B cell (primary cell): ENCODE results near the gene RWDD4. TPM values are rescaled to one million over a fixed set of nuclear protein-coding genes. Genes with fewer than 3 reads are reported as not detected.

Experiments used
- ATAC-seq: fragments of 200-7000 bp; cut with Tn5 transposase; one replicate; pipeline ENCODE4 v1.10.0; 2021; ENCODE audit warnings: low read depth, mild to moderate bottlenecking, moderate number of reproducible peaks, moderate library complexity
- CTCF ChIA-PET: fragments of 350-600 bp; sonication (Branson Sonifier 250); formaldehyde crosslinking; loops from one replicate; lab custom pipeline; 2021; ENCODE audit warnings: antibody characterized with exemption, inconsistent platforms; lab: Charles Lee
- POLR2A ChIA-PET: fragments of 350-600 bp; sonication (Branson Sonifier 250); formaldehyde crosslinking; loops from one replicate; lab custom pipeline; 2021; ENCODE audit warnings: antibody characterized with exemption; lab: Charles Lee
- DNase-seq: peaks from one replicate; pipeline ENCODE4 v3.0.0; 2013
- H2AFZ ChIP-seq: 2 replicates; pipeline ENCODE4 v1.6.1; 2012; ENCODE audit warnings: mild to moderate bottlenecking, low read depth, low read length; ENCODE audit not compliant: insufficient read depth, poor library complexity, severe bottlenecking
- H3K27ac ChIP-seq, 2 donors: 1 replicate in 1 of 2; 2 replicates in 1 of 2; pipeline ENCODE4 v1.5.1; 2012 to 2013; ENCODE audit warnings: low read length in 2 of 2, mild to moderate bottlenecking in 2 of 2, moderate library complexity in 1 of 2
- H3K27me3 ChIP-seq, 4 experiments: fragments of 200-600 bp in 1 of 4; sonication (generic) in 1 of 4; replicated peaks in 1 of 4; 1 replicate in 2 of 4; 2 replicates in 2 of 4; pipeline versions ENCODE4 v1.6.1 to v1.7.0; 2013 to 2016; ENCODE audit warnings: low read length in 3 of 4, mild to moderate bottlenecking in 2 of 4, mixed read lengths in 1 of 4, moderate library complexity in 1 of 4; ENCODE audit not compliant: insufficient read depth in 4 of 4, control insufficient read depth in 3 of 4; ENCODE audit errors: control extremely low read depth in 1 of 4
- H3K36me3 ChIP-seq, 2 experiments: replicated peaks in 1 of 2; 1 replicate in 1 of 2; 2 replicates in 1 of 2; pipeline versions ENCODE4 v1.6.1 to v1.7.1; 2013; ENCODE audit warnings: low read length in 1 of 2; ENCODE audit not compliant: insufficient read depth in 2 of 2, control insufficient read depth in 1 of 2; ENCODE audit errors: control extremely low read depth in 1 of 2, extremely low read depth in 1 of 2
- H3K4me1 ChIP-seq, 2 donors: fragments of 200-600 bp in 1 of 2; sonication (generic) in 1 of 2; 1 replicate in 1 of 2; 2 replicates in 1 of 2; pipeline versions ENCODE4 v1.5.1 to v1.6.1; 2013 to 2017; ENCODE audit warnings: low read length in 2 of 2; ENCODE audit not compliant: control insufficient read depth in 2 of 2, insufficient read depth in 2 of 2
- H3K4me2 ChIP-seq: replicated peaks from 2 replicates; pipeline ENCODE3; 2012; ENCODE audit warnings: mild to moderate bottlenecking, low read depth, low read length; ENCODE audit not compliant: poor library complexity, severe bottlenecking
- H3K4me3 ChIP-seq, 5 experiments: fragments of 200-600 bp in 1 of 5; sonication (generic) in 1 of 5; 1 replicate in 3 of 5; 2 replicates in 2 of 5; pipeline versions ENCODE4 v1.5.1 to v1.7.0; 2011 to 2016; ENCODE audit warnings: low read length in 4 of 5, mild to moderate bottlenecking in 4 of 5, low read depth in 2 of 5, control low read depth in 1 of 5, moderate library complexity in 1 of 5; ENCODE audit not compliant: insufficient read depth in 1 of 5; ENCODE audit errors: control extremely low read depth in 1 of 5, extremely low read depth in 1 of 5
- H3K79me2 ChIP-seq: fragments of 200-600 bp; sonication (generic); one replicate; pipeline ENCODE4 v1.6.0; 2016; ENCODE audit warnings: low read length; ENCODE audit not compliant: control insufficient read depth, insufficient read depth
- H3K9ac ChIP-seq: fragments of 200-600 bp; sonication (generic); 2 replicates; pipeline ENCODE4 v1.6.1; 2017; ENCODE audit warnings: mild to moderate bottlenecking, low read length, moderate library complexity
- H3K9me3 ChIP-seq, 3 donors: one replicate each; pipeline versions ENCODE4 v1.6.1 to v1.7.1; 2013; ENCODE audit warnings: low read length in 2 of 3; ENCODE audit not compliant: control insufficient read depth in 2 of 3, insufficient read depth in 1 of 3; ENCODE audit errors: control extremely low read depth in 1 of 3
- H4K20me1 ChIP-seq: 2 replicates; pipeline ENCODE4 v1.6.0; 2012; ENCODE audit warnings: mild to moderate bottlenecking, low read length; ENCODE audit not compliant: insufficient read depth, control insufficient read depth, poor library complexity, severe bottlenecking
- H3K27ac Mint-ChIP-seq: one replicate; pipeline ENCODE4 v1.8.0; 2021; ENCODE audit warnings: mixed read lengths
- H3K27me3 Mint-ChIP-seq: one replicate; pipeline ENCODE4 v1.8.0; 2021; ENCODE audit warnings: mixed read lengths
- H3K4me1 Mint-ChIP-seq: one replicate; pipeline ENCODE4 v1.8.0; 2021; ENCODE audit warnings: mixed read lengths
- H3K4me3 Mint-ChIP-seq: one replicate; pipeline ENCODE4 v1.8.0; 2021; ENCODE audit warnings: mixed read lengths
- H3K9me3 Mint-ChIP-seq: one replicate; pipeline ENCODE4 v1.8.0; 2022; ENCODE audit warnings: mixed read lengths; ENCODE audit not compliant: insufficient read depth
- EZH2 ChIP-seq: IDR thresholded peaks from 2 replicates; pipeline ENCODE4 v1.6.1; 2012; ENCODE audit warnings: borderline replicate concordance, low read depth, mild to moderate bottlenecking, moderate library complexity, low read length; ENCODE audit not compliant: insufficient read depth, poor library complexity, severe bottlenecking
- WGBS: methylation state at CpG from one replicate; pipeline ENCODE4 v1.1.5; 2013; ENCODE audit warnings: missing lambda C conversion rate; ENCODE audit not compliant: insufficient coverage; 5-methylcytosine and 5-hydroxymethylcytosine counted together
- intact Hi-C: fragments of 100-400 bp; cut with micrococcal nuclease; formaldehyde crosslinking; loops from one replicate; pipeline ENCODE4 v1.10.0; 2022
- polyA plus RNA-seq: library from polyadenylated mRNA; depleted of rRNA; stranded (reverse); fragments of >200 nt; gene quantifications from 2 replicates; pipeline ENCODE4 v1.2.3, GENCODE V29; 2012
- total RNA-seq, 2 donors: library from RNA; stranded (reverse); fragments of 120-200 nt in 1 of 2; gene quantifications; 1 replicate in 1 of 2; 2 replicates in 1 of 2; pipeline versions ENCODE4 v1.2.3 to v1.2.4, GENCODE V29; 2013 to 2022
- TF ChIP-seq, protein P1 (sequence below): fragments of 200-600 bp; IDR thresholded peaks from one replicate; pipeline ENCODE4 v1.8.0; 2022; ENCODE audit warnings: antibody characterized with exemption, mild to moderate bottlenecking

Gene RWDD4
- total and polyA plus RNA-seq, 2 donors (not counting 1 experiment from before 2014, with no cell fraction given): 3.0 to 16.3 TPM

DNA sequence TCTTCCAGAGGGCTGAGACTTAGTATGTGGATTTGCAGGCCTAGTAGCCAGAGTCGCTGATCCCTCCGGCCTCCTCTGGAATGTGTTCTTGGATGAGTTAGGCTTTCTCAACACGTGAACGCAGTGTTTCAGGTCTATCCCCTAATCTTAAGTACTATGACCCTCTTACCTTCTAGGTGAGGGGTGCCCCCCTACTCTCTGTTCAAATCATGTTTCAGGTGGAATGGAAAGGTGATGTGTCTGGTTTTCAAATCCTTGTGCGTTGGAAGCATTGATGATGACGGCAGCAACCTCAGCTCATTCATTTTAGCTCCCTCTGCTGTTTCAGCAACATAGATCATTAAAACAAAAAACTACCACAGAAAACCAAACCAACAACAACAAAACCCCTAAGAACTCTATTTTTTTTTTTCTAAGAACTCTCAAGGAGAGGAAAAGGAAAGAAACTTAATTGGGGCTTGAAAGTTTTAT is 56.4 kb downstream of the RWDD4 start:
- no peak for ATAC-seq
- TF ChIP-seq, protein P1, sequence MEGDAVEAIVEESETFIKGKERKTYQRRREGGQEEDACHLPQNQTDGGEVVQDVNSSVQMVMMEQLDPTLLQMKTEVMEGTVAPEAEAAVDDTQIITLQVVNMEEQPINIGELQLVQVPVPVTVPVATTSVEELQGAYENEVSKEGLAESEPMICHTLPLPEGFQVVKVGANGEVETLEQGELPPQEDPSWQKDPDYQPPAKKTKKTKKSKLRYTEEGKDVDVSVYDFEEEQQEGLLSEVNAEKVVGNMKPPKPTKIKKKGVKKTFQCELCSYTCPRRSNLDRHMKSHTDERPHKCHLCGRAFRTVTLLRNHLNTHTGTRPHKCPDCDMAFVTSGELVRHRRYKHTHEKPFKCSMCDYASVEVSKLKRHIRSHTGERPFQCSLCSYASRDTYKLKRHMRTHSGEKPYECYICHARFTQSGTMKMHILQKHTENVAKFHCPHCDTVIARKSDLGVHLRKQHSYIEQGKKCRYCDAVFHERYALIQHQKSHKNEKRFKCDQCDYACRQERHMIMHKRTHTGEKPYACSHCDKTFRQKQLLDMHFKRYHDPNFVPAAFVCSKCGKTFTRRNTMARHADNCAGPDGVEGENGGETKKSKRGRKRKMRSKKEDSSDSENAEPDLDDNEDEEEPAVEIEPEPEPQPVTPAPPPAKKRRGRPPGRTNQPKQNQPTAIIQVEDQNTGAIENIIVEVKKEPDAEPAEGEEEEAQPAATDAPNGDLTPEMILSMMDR: no peak
- no peak for TF ChIP-seq EZH2
- POLR2A ChIA-PET: no interaction called here
- H3K27ac ChIP-seq: no peak overlapping the region
- Mint-ChIP-seq H3K9me3 (no peaks in the 10 kb centered on the region), H3K27ac (no peak overlapping the region), H3K27me3 (peaks cover 11% of the 10 kb centered on the region), H3K4me3 (no peak overlapping the region), H3K4me1 (no peaks in the 10 kb centered on the region)
- H3K79me2 ChIP-seq: no peaks in the 10 kb centered on the region
- H3K4me2 ChIP-seq: no peak overlapping the region
- no CpG with 5 or more reads among the region's 6 CpGs for WGBS
- CTCF ChIA-PET: interaction anchor here (1.0 to 1.1 kb wide), 2 partner anchors 98 to 127 kb away, joined by 3 read pairs; no protein-coding TSS in a partner anchor
- H2AFZ ChIP-seq: no peak overlapping the region
- H3K9me3 ChIP-seq: no peaks in the 10 kb centered on the region
- intact Hi-C loops: loop anchor here (1.0 kb wide), 1 partner anchor 130 kb away; no protein-coding TSS in a partner anchor
- H3K4me1 ChIP-seq: no peaks in the 10 kb centered on the region
- no peak overlapping the region for H3K4me3 ChIP-seq
- H3K36me3 ChIP-seq: no peaks in the 10 kb centered on the region
- no peaks in the 10 kb centered on the region for H4K20me1 ChIP-seq
- no peaks in the 10 kb centered on the region for H3K27me3 ChIP-seq
- H3K9ac ChIP-seq: no peak overlapping the region
- DNase-seq: no peak

DNA sequence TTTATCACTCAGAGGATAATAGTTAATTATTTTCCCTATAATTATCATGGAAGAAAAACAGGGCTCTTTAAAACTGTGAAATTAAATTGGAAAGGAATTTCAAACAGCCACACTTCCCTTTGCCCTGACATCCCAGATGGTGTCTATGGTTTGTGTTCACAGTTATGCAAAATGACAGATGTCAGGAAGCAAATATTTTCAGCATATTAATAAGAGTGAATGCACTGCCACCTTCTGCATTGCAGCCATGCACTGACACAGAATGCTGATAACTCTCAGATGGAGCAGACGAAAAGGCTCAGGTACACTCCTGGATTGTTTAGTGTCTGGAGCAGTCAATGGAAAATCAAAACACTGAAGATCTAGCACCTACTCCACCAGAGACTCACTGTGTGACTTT is 57.6 kb downstream of the RWDD4 start:
- 80% methylated on average over 1 of the region's 1 CpG for WGBS
- no peak overlapping the region for H3K4me2 ChIP-seq
- no peak overlapping the region for H3K4me3 ChIP-seq
- H3K36me3 ChIP-seq: no peaks in the 10 kb centered on the region
- H3K9me3 ChIP-seq: no peaks in the 10 kb centered on the region
- TF ChIP-seq, protein P1: no peak
- no peak for TF ChIP-seq EZH2
- H3K4me3 Mint-ChIP-seq: no peak overlapping the region
- ATAC-seq (no peak), DNase-seq (no peak)
- no peaks in the 10 kb centered on the region for H4K20me1 ChIP-seq
- H3K9ac ChIP-seq: no peak overlapping the region
- no peaks in the 10 kb centered on the region for H3K79me2 ChIP-seq
- no peak overlapping the region for H3K27ac Mint-ChIP-seq
- no peaks in the 10 kb centered on the region for H3K4me1 Mint-ChIP-seq
- H3K27me3 Mint-ChIP-seq: peaks cover under 1% of the 10 kb centered on the region
- no peaks in the 10 kb centered on the region for H3K27me3 ChIP-seq
- H3K9me3 Mint-ChIP-seq: no peaks in the 10 kb centered on the region
- H2AFZ ChIP-seq: no peak overlapping the region
- ChIA-PET POLR2A (no interaction called here), CTCF (interaction anchor here (1.9 to 2.8 kb wide), 2 partner anchors 128 to 130 kb away, joined by 7 to 10 read pairs; no protein-coding TSS in a partner anchor)
- intact Hi-C loops: no loop called here
- no peak overlapping the region for H3K27ac ChIP-seq
- H3K4me1 ChIP-seq: no peaks in the 10 kb centered on the region
